GM19238 (cell line): Measurements from ENCODE around the gene TBCD.

ENCODE experiments used
- DNase-seq: peaks from one replicate; pipeline ENCODE4 v3.0.0; 2011; ENCODE audit warnings: low spot score; ENCODE audit not compliant: insufficient read length

TBCD gene

GRCh38 chr17:82921426-82921825 is 169.6 kb downstream of the TBCD start:
- DNase-seq: no peak

GRCh38 chr17:82922646-82923045 is 170.8 kb downstream of the TBCD start:
- DNase-seq: no peak

GRCh38 chr17:82923366-82924113 is 171.7 kb downstream of the TBCD start:
- no peak for DNase-seq

GRCh38 chr17:82924214-82924613 is 172.3 kb downstream of the TBCD start:
- DNase-seq: no peak

- DNase-seq: no peak
These were observed 172.9 kb downstream of the TBCD start for GRCh38 chr17:82924812-82925211.

- DNase-seq: no peak
These were observed 173.5 kb downstream of the TBCD start for GRCh38 chr17:82925336-82925735.

- DNase-seq: no peak
These were observed 174.2 kb downstream of the TBCD start for GRCh38 chr17:82926081-82926480.

GRCh38 chr17:82926716-82927115 is 174.9 kb downstream of the TBCD start:
- DNase-seq: no peak

GRCh38 chr17:82927311-82927660 is 175.4 kb downstream of the TBCD start:
- no peak for DNase-seq

GRCh38 chr17:82927661-82928601 is 176.1 kb downstream of the TBCD start:
- DNase-seq: no peak

- DNase-seq: no peak
These were observed 177.3 kb downstream of the TBCD start for GRCh38 chr17:82929011-82929622.

GRCh38 chr17:82929676-82930042 is 177.8 kb downstream of the TBCD start:
- DNase-seq: no peak

GRCh38 chr17:82930043-82930923 is 178.4 kb downstream of the TBCD start:
- DNase-seq: no peak

GRCh38 chr17:82930924-82931698 is 179.2 kb downstream of the TBCD start:
- no peak for DNase-seq

- DNase-seq: no peak
These were observed 180.0 kb downstream of the TBCD start for GRCh38 chr17:82931699-82932517.

- no peak for DNase-seq
These were observed 180.8 kb downstream of the TBCD start for GRCh38 chr17:82932518-82933310.

GRCh38 chr17:82933911-82934310 is 182.0 kb downstream of the TBCD start:
- no peak for DNase-seq

GRCh38 chr17:82935966-82936767 is 184.3 kb downstream of the TBCD start:
- DNase-seq: no peak
